ENCODE results near the gene TENM3. TPM values are rescaled to one million over a fixed set of nuclear protein-coding genes. Genes with fewer than 3 reads are reported as not detected.

The TENM3 gene
- total RNA-seq, 1 donor: 24.2 TPM

DNA sequence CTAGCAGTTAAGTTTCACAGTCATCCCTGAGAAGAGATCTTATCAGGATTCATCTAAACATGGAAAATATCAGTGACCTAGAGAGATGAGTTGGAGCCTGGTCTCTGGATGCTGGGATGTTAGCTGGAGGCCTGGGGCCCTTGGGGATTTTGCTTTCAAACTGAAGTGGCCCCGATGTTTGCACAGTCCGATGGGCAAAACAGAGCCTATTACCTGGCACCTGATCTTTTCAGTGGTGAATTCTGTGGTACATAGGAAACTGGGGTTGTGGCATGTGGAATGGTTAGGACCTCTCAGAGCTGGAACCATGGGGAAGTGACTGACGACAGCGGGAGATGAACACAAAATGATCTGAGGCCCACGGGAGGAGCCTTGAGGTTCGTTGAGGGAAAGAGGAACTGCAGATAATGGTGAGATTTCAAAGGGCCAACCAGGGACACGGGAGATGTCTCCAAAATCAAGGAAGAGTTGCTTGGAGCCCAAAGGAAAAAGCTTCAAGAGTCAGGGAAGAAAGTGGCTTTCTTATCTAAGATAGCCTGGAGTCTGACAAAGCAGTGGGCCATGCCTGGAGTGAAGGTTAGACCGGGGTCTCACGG, 17.8 kb upstream of the TENM3 start:
- no peak for DNase-seq (ENCODE audit: low read depth)
- no peak overlapping the region for H3K4me3 ChIP-seq (ENCODE audit: low read depth, low read length)
- TF ChIP-seq, protein P1, sequence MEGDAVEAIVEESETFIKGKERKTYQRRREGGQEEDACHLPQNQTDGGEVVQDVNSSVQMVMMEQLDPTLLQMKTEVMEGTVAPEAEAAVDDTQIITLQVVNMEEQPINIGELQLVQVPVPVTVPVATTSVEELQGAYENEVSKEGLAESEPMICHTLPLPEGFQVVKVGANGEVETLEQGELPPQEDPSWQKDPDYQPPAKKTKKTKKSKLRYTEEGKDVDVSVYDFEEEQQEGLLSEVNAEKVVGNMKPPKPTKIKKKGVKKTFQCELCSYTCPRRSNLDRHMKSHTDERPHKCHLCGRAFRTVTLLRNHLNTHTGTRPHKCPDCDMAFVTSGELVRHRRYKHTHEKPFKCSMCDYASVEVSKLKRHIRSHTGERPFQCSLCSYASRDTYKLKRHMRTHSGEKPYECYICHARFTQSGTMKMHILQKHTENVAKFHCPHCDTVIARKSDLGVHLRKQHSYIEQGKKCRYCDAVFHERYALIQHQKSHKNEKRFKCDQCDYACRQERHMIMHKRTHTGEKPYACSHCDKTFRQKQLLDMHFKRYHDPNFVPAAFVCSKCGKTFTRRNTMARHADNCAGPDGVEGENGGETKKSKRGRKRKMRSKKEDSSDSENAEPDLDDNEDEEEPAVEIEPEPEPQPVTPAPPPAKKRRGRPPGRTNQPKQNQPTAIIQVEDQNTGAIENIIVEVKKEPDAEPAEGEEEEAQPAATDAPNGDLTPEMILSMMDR (IDR thresholded peaks at IDR 0.05; ENCODE audit: insufficient read depth, low read depth, low read length): no peak

DNA sequence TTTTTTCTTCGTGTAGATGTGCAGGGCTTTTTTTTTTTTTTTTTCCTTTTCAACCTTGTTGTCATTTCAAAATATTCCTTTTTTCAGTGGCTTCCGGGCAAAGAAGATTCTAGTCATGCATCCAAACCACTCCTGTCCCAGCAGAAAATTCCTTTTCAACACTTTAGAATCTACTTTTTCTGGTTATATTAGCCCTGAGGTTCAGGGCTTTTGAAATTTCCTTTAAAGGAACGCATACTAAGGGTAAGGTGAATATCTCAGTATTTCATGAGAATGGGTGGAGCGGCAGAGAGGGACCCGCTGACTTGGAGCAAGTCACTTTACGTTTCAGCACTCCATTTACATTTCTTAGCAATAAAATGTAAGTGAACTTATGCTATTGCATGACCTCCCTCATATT, 15.6 kb upstream of the TENM3 start:
- no peak for DNase-seq (ENCODE audit: low read depth)
- TF ChIP-seq, protein P1 (IDR thresholded peaks at IDR 0.05; ENCODE audit: insufficient read depth, low read depth, low read length): no peak

GRCh38 chr4:182228991-182229577, 14.1 kb upstream of the TENM3 start:
- no peak overlapping the region for H3K4me3 ChIP-seq (ENCODE audit: low read depth, low read length)
- TF ChIP-seq, protein P1 (IDR thresholded peaks at IDR 0.05; ENCODE audit: insufficient read depth, low read depth, low read length): no peak
- no peak for DNase-seq (ENCODE audit: low read depth)

More for the DNA sequence above, 15.6 kb upstream of the TENM3 start:
- no peak overlapping the region for H3K4me3 ChIP-seq (ENCODE audit: low read depth, low read length)

GRCh38 chr4:182230256-182230655, 12.9 kb upstream of the TENM3 start:
- no peak for DNase-seq (ENCODE audit: low read depth)
- TF ChIP-seq, protein P1 (IDR thresholded peaks at IDR 0.05; ENCODE audit: insufficient read depth, low read depth, low read length): no peak
- no peak overlapping the region for H3K4me3 ChIP-seq (ENCODE audit: low read depth, low read length)

- TF ChIP-seq, protein P1 (IDR thresholded peaks at IDR 0.05; ENCODE audit: insufficient read depth, low read depth, low read length): no peak
- H3K4me3 ChIP-seq (ENCODE audit: low read depth, low read length): no peak overlapping the region
- no peak for DNase-seq (ENCODE audit: low read depth)
Observed at GRCh38 chr4:182231080-182231479, 12.1 kb upstream of the TENM3 start.

- no peak for DNase-seq (ENCODE audit: low read depth)
- no peak overlapping the region for H3K4me3 ChIP-seq (ENCODE audit: low read depth, low read length)
- TF ChIP-seq, protein P1 (IDR thresholded peaks at IDR 0.05; ENCODE audit: insufficient read depth, low read depth, low read length): no peak
Observed at GRCh38 chr4:182231496-182231895, 11.7 kb upstream of the TENM3 start.
